HepG2 (cell line): ENCODE measurements around the gene SPHK1. TPM values are rescaled to one million over a fixed set of nuclear protein-coding genes. Genes with fewer than 3 reads are reported as not detected.

ENCODE experiments used
- GABPA ChIP-seq, 2 experiments: IDR thresholded peaks; 2 replicates each; pipeline ENCODE4 v1.6.1; 2011 to 2016; ENCODE audit warnings: low read depth in 2 of 2, low read length in 1 of 2, missing biosample characterization in 1 of 2, missing genetic modification characterization in 1 of 2
- GFI1 ChIP-seq: sonication (generic); formaldehyde crosslinking; IDR thresholded peaks from 2 replicates; pipeline ENCODE4 v1.5.0; 2020; ENCODE audit warnings: missing genetic modification reagents, mild to moderate bottlenecking, borderline replicate concordance
- KLF6 ChIP-seq: IDR thresholded peaks from 2 replicates; pipeline ENCODE4 v1.8.0; 2016; ENCODE audit warnings: missing biosample characterization, missing genetic modification reagents
- SIN3A ChIP-seq: IDR thresholded peaks from 2 replicates; pipeline ENCODE4 v1.6.1; 2011; ENCODE audit warnings: low read depth, mild to moderate bottlenecking, control low read depth, low read length, borderline replicate concordance
- TBX2 ChIP-seq: sonication (generic); formaldehyde crosslinking; IDR thresholded peaks from 2 replicates; pipeline ENCODE4 v1.5.0; 2020; ENCODE audit warnings: missing genetic modification reagents, mild to moderate bottlenecking, borderline replicate concordance
- ZGPAT ChIP-seq: IDR thresholded peaks from 2 replicates; pipeline ENCODE4 v1.6.1; 2016; ENCODE audit warnings: mild to moderate bottlenecking
- ZNF512B ChIP-seq: sonication (generic); formaldehyde crosslinking; IDR thresholded peaks from 2 replicates; pipeline ENCODE4 v1.5.1; 2020; ENCODE audit warnings: missing genetic modification reagents, mild to moderate bottlenecking, borderline replicate concordance
- ZNF574 ChIP-seq: sonication (generic); formaldehyde crosslinking; IDR thresholded peaks from 2 replicates; pipeline ENCODE4 v1.4.0; 2020; ENCODE audit warnings: missing genetic modification reagents
- ZSCAN29 ChIP-seq: sonication (generic); formaldehyde crosslinking; conservative IDR thresholded peaks from 2 replicates; pipeline ENCODE4 v1.4.0; 2020; ENCODE audit warnings: mild to moderate bottlenecking, missing genetic modification reagents
- polyA plus RNA-seq, 8 experiments: library from polyadenylated mRNA; depleted of rRNA in 3 of 8; stranded (reverse) in 7 of 8; unstranded in 1 of 8; fragments of >200 nt; fragmentation: Illumina TruSeq in 4 of 8; extraction: Trizol in 4 of 8; gene quantifications; 2 replicates each; pipeline versions ENCODE4 v1.2.1 to v1.2.3, GENCODE V29; 2011 to 2016; ENCODE audit warnings: low read depth in 4 of 8, missing spikeins in 1 of 8, mixed read lengths in 1 of 8; ENCODE audit not compliant: insufficient read depth in 1 of 8
- total RNA-seq, 5 experiments: library from RNA; depleted of rRNA; stranded (reverse); fragments of >200 nt; fragmentation: Illumina TruSeq; extraction: Trizol; gene quantifications; 2 replicates each; pipeline ENCODE4 v1.2.3, GENCODE V29; 2016; ENCODE audit warnings: low read depth in 1 of 5
- TF ChIP-seq, protein P1 (sequence below), 2 experiments: sonication (generic) in 1 of 2; formaldehyde crosslinking in 1 of 2; IDR thresholded peaks; 2 replicates each; pipeline versions ENCODE4 v1.6.1 to v1.9.0; 2014 to 2022; ENCODE audit warnings: antibody characterized with exemption in 1 of 2, borderline replicate concordance in 1 of 2, inconsistent platforms in 1 of 2, low read depth in 1 of 2, missing genetic modification reagents in 1 of 2

SPHK1 gene
- total and polyA plus RNA-seq, 2 of the 13 experiments (the other 11 are each of a cell fraction or from before 2014, with no cell fraction given): 129 to 160 TPM

DNA sequence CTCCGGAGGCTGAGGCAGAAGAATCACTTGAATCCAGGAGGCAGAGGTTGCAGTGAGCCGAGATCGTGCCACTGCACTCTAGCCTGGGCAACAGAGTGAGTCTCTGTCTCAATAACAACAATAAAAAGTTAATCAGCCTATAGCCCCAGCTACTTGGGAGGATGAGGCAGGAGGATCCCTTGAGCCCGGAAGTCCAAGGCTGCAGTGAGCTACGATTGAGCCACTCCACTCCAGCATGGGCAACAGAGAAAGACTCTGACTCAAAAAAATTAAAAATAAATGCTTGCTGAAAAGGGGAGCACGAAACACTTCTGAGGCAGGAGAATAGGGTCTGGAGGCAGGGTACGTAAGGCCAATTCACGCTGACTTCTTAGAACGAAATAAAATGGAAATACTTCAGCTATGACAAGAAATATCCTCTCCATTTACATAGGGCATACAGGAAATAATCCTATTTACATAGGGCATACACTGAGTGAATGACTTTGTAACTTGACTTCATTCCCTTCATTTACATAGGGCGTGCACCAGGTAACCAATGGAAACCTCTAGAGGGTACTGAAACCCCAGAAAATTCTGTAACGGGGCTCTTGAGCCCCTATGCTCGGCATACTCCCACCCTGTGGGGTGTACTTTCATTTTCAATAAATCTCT lies 27.5 kb upstream of the SPHK1 start (continued):
- TF ChIP-seq ZNF574 (CRISPR knock-in tag) (0 out of 2 replicates have a peak, but pooled peaks have one; percentile 28), TBX2 (CRISPR knock-in tag) (0 out of 2 replicates have a peak, but pooled peaks have one; percentile 33), ZSCAN29 (CRISPR knock-in tag) (0 out of 2 replicates have a peak, but pooled peaks have one; percentile 24), SIN3A (peak; percentile 25; the same call in 1 of the 2 replicates), GFI1 (0 out of 2 replicates have a peak, but pooled peaks have one; percentile 21), ZNF512B (CRISPR knock-in tag) (no peak), GABPA (IDR thresholded peaks at IDR 0.05; ENCODE audit: low read depth, low read length) (no peak), GABPA (CRISPR knock-in tag; IDR thresholded peaks at IDR 0.05; ENCODE audit: low read depth) (peak; percentile 10; the same call in 1 of the 2 replicates), KLF6 (0 out of 2 replicates have a peak, but pooled peaks have one; percentile 15), ZGPAT (CRISPR knock-in tag) (0 out of 2 replicates have a peak, but pooled peaks have one; percentile 2)
- TF ChIP-seq, protein P1, sequence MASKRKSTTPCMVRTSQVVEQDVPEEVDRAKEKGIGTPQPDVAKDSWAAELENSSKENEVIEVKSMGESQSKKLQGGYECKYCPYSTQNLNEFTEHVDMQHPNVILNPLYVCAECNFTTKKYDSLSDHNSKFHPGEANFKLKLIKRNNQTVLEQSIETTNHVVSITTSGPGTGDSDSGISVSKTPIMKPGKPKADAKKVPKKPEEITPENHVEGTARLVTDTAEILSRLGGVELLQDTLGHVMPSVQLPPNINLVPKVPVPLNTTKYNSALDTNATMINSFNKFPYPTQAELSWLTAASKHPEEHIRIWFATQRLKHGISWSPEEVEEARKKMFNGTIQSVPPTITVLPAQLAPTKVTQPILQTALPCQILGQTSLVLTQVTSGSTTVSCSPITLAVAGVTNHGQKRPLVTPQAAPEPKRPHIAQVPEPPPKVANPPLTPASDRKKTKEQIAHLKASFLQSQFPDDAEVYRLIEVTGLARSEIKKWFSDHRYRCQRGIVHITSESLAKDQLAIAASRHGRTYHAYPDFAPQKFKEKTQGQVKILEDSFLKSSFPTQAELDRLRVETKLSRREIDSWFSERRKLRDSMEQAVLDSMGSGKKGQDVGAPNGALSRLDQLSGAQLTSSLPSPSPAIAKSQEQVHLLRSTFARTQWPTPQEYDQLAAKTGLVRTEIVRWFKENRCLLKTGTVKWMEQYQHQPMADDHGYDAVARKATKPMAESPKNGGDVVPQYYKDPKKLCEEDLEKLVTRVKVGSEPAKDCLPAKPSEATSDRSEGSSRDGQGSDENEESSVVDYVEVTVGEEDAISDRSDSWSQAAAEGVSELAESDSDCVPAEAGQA (IDR thresholded peaks at IDR 0.05; ENCODE audit: low read depth): no peak
- TF ChIP-seq, protein P1 (CRISPR knock-in tag; IDR thresholded peaks at IDR 0.05; ENCODE audit: borderline replicate concordance): no peak
